Left ventricle myocardium inferior (tissue), 1 donor: ENCODE data around the gene TCL1A. TPM values are rescaled to one million over a fixed set of nuclear protein-coding genes. Genes with fewer than 3 reads are reported as not detected.

Experiments
- DNase-seq: peaks from one replicate; pipeline ENCODE4 v3.0.0-alpha.2; 2020
- H3K27ac ChIP-seq: fragments of 200-600 bp; replicated peaks from 2 replicates; pipeline ENCODE4 v1.8.0; 2021
- H3K27me3 ChIP-seq: fragments of 200-600 bp; 2 replicates; pipeline ENCODE4 v1.8.0; 2021; ENCODE audit warnings: low read depth
- H3K36me3 ChIP-seq: fragments of 200-600 bp; 2 replicates; pipeline ENCODE4 v1.8.0; 2021
- H3K4me1 ChIP-seq: fragments of 200-600 bp; 2 replicates; pipeline ENCODE4 v1.8.0; 2021
- H3K4me3 ChIP-seq: fragments of 200-600 bp; 2 replicates; pipeline ENCODE4 v1.8.0; 2021; ENCODE audit warnings: mild to moderate bottlenecking, moderate library complexity
- H3K9me3 ChIP-seq: fragments of 200-600 bp; replicated peaks from 2 replicates; pipeline ENCODE4 v1.8.0; 2021
- CTCF ChIP-seq: fragments of 200-600 bp; IDR thresholded peaks from 2 replicates; pipeline ENCODE4 v1.8.0; 2021; ENCODE audit warnings: antibody characterized with exemption, mild to moderate bottlenecking, borderline replicate concordance
- intact Hi-C: fragments of 100-400 bp; cut with micrococcal nuclease; formaldehyde crosslinking; loops from one replicate; pipeline ENCODE4 v1.11.0; 2022
- total RNA-seq: library from RNA; stranded (reverse); fragmentation: NEBNext Ultra II Directional; extraction: Animal tissue kit (Norgen Biotek cat#: 25700); gene quantifications from one replicate; pipeline ENCODE4 v1.2.1, GENCODE V29; 2021
- donor health status: DM: no; HTN: yes; CAD: no; lungs with severe emphysema.

The TCL1A gene
- total RNA-seq, 1 donor from 2014 or later: not detected

- peak; percentile 44 for TF ChIP-seq CTCF
- Histone ChIP-seq H3K36me3 (no peaks in the 10 kb centered on the region), H3K27ac (no peak overlapping the region), H3K9me3 (no peaks in the 10 kb centered on the region), H3K27me3 (peaks cover 59% of the 10 kb centered on the region), H3K4me1 (no peaks in the 10 kb centered on the region), H3K4me3 (no peak overlapping the region)
- intact Hi-C loops: no loop called here
- DNase-seq: no peak
These were observed 30.1 kb downstream of the TCL1A start for GRCh38 chr14:95683793-95684192.

GRCh38 chr14:95681153-95681552 is 32.8 kb downstream of the TCL1A start:
- DNase-seq: no peak
- peaks cover 7% of the 10 kb centered on the region for H3K9me3 ChIP-seq
- no peak for TF ChIP-seq CTCF
- no peak overlapping the region for H3K27ac ChIP-seq
- no peak overlapping the region for H3K4me3 ChIP-seq
- H3K27me3 ChIP-seq: peaks cover 70% of the 10 kb centered on the region
- no peaks in the 10 kb centered on the region for H3K4me1 ChIP-seq
- no peaks in the 10 kb centered on the region for H3K36me3 ChIP-seq
- intact Hi-C loops: no loop called here

- no peak for DNase-seq
- Histone ChIP-seq H3K36me3 (no peaks in the 10 kb centered on the region), H3K4me3 (no peak overlapping the region), H3K27ac (no peak overlapping the region), H3K9me3 (peaks cover 12% of the 10 kb centered on the region), H3K4me1 (no peaks in the 10 kb centered on the region), H3K27me3 (peaks cover 70% of the 10 kb centered on the region)
- intact Hi-C loops: no loop called here
- TF ChIP-seq CTCF: no peak
These were observed 33.8 kb downstream of the TCL1A start for GRCh38 chr14:95679998-95680735.

- no peaks in the 10 kb centered on the region for H3K36me3 ChIP-seq
- peaks cover 12% of the 10 kb centered on the region for H3K9me3 ChIP-seq
- intact Hi-C loops: no loop called here
- TF ChIP-seq CTCF: no peak
- no peak overlapping the region for H3K27ac ChIP-seq
- H3K27me3 ChIP-seq: peaks cover 69% of the 10 kb centered on the region
- H3K4me1 ChIP-seq: no peaks in the 10 kb centered on the region
- no peak for DNase-seq
- no peak overlapping the region for H3K4me3 ChIP-seq
These were observed 34.6 kb downstream of the TCL1A start for GRCh38 chr14:95679148-95679815.

GRCh38 chr14:95677179-95677835 is 36.6 kb downstream of the TCL1A start:
- peaks cover 12% of the 10 kb centered on the region for H3K9me3 ChIP-seq
- no peak for DNase-seq
- H3K27ac ChIP-seq: no peak overlapping the region
- intact Hi-C loops: no loop called here
- peaks cover 77% of the 10 kb centered on the region for H3K27me3 ChIP-seq
- H3K4me1 ChIP-seq: no peaks in the 10 kb centered on the region
- H3K36me3 ChIP-seq: no peaks in the 10 kb centered on the region
- no peak for TF ChIP-seq CTCF
- no peak overlapping the region for H3K4me3 ChIP-seq
